DOHH2 (cell line): ENCODE results near the gene NPIPB9.
"Not testable (repeated sequence)": the region's sequence is repeated elsewhere in the genome, so short reads cannot be mapped to it uniquely, and the experiment has no call there.

Experiments
- H3F3A ChIP-seq: fragments of 200-600 bp; sonication (generic), shearing (Covaris generic); 2 replicates; pipeline ENCODE4 v1.6.0; 2016; ENCODE audit warnings: antibody characterized with exemption, mild to moderate bottlenecking; ENCODE audit not compliant: control insufficient read depth, insufficient read depth
- H3K27ac ChIP-seq: fragments of 200-600 bp; sonication (generic); 2 replicates; pipeline ENCODE4 v1.5.1; 2014; ENCODE audit warnings: low read depth, mild to moderate bottlenecking, low read length, moderate library complexity
- H3K27me3 ChIP-seq: fragments of 200-600 bp; sonication (generic); 2 replicates; pipeline ENCODE4 v1.6.1; 2014; ENCODE audit warnings: mild to moderate bottlenecking, low read length, mixed read lengths; ENCODE audit not compliant: control insufficient read depth
- H3K36me3 ChIP-seq: fragments of 200-600 bp; sonication (generic); 2 replicates; pipeline ENCODE4 v1.6.1; 2014; ENCODE audit warnings: mild to moderate bottlenecking, low read length, moderate library complexity, mixed read lengths; ENCODE audit not compliant: control insufficient read depth
- H3K4me1 ChIP-seq: fragments of 200-600 bp; sonication (generic); 2 replicates; pipeline ENCODE4 v1.6.1; 2014; ENCODE audit warnings: mild to moderate bottlenecking, low read length, mixed read lengths; ENCODE audit not compliant: control insufficient read depth
- H3K4me2 ChIP-seq: fragments of 200-600 bp; sonication (generic); 2 replicates; pipeline ENCODE4 v1.6.0; 2014; ENCODE audit warnings: mild to moderate bottlenecking, low read length, moderate library complexity
- H3K4me3 ChIP-seq: fragments of 200-600 bp; sonication (generic); 2 replicates; pipeline ENCODE4 v1.5.1; 2014; ENCODE audit warnings: mild to moderate bottlenecking, low read length, mixed read lengths
- H3K79me2 ChIP-seq: fragments of 200-600 bp; sonication (generic); 2 replicates; pipeline ENCODE4 v1.6.1; 2014; ENCODE audit warnings: mild to moderate bottlenecking, low read length, mixed read lengths; ENCODE audit not compliant: control insufficient read depth
- H3K9me2 ChIP-seq: fragments of 200-600 bp; sonication (generic); replicated peaks from 2 replicates; pipeline ENCODE4 v1.6.1; 2014; ENCODE audit warnings: mild to moderate bottlenecking, low read length, mixed read lengths; ENCODE audit not compliant: control insufficient read depth
- H3K9me3 ChIP-seq: fragments of 200-600 bp; sonication (generic); 2 replicates; pipeline ENCODE4 v1.6.1; 2014; ENCODE audit warnings: antibody characterized with exemption, low read length, mixed read lengths; ENCODE audit not compliant: control insufficient read depth, insufficient read depth
- H4K20me1 ChIP-seq: fragments of 200-600 bp; sonication (generic); 2 replicates; pipeline ENCODE4 v1.6.0; 2014; ENCODE audit warnings: low read depth, mild to moderate bottlenecking, antibody characterized with exemption, low read length, moderate library complexity; ENCODE audit not compliant: control insufficient read depth, insufficient read depth
- CTCF ChIP-seq: fragments of 200-600 bp; sonication (generic); IDR thresholded peaks from one replicate; pipeline ENCODE4 v1.5.1; 2014; ENCODE audit warnings: antibody characterized with exemption, mild to moderate bottlenecking, low read depth, low read length; ENCODE audit not compliant: poor library complexity, severe bottlenecking
- EZH2phosphoT487 ChIP-seq: fragments of 200-600 bp; sonication (generic); IDR thresholded peaks from 2 replicates; pipeline ENCODE4 v1.6.1; 2017; ENCODE audit warnings: borderline replicate concordance, mild to moderate bottlenecking, antibody characterized with exemption, low read length, moderate library complexity, mixed read lengths

NPIPB9 gene

DNA sequence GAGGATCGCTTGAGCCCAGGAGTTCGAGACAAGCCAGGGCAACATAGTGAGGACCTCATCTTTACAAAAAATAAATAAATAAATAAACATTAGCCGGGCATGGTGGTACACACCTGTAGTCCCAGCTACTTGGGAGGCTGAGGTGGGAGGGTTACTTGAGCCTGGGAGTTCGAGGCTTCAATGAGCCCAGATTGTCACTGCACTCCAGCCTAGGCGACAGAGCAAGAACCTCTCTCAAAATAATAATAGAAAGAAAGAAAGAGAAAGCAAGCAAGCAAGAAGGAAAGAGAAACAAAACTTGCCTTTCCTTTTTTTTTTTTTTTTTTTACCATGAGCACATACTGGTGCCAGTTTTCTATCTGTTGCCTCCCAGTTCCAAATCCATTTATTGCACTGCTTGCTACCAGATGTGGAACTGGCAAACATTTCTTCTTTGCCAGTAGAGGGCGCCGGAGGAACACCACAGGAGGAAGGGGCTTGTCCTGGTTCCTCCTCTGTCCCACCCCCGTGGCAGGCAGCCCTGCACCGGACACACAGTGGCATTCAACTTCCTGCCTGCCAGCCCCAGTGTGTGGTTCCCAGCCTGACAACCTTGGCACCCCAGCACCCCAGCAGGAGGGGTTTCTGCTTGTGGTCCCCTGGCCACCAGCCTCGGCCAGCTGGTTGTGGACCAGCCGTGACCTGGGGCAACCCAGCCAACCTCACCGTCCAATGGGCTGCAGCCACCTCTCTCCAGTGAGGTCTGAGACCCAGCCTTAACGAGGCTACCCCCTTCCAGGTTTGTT, 50.8 kb downstream of the NPIPB9 start:
- not testable (repeated sequence) for H3K9me2 ChIP-seq, H3K79me2 ChIP-seq, H4K20me1 ChIP-seq, H3K36me3 ChIP-seq, H3K27me3 ChIP-seq, H3F3A ChIP-seq, H3K4me1 ChIP-seq, H3K27ac ChIP-seq, H3K9me3 ChIP-seq
- peak overlapping the region; percentile 40 for H3K4me2 ChIP-seq
- H3K4me3 ChIP-seq = peak overlapping the region; percentile 30; the same call in 1 of the 2 replicates
- peak; percentile 24 for TF ChIP-seq CTCF

GRCh38 chr16:28807445-28808120, 56.0 kb downstream of the NPIPB9 start:
- H3F3A ChIP-seq = not testable (repeated sequence)

DNA sequence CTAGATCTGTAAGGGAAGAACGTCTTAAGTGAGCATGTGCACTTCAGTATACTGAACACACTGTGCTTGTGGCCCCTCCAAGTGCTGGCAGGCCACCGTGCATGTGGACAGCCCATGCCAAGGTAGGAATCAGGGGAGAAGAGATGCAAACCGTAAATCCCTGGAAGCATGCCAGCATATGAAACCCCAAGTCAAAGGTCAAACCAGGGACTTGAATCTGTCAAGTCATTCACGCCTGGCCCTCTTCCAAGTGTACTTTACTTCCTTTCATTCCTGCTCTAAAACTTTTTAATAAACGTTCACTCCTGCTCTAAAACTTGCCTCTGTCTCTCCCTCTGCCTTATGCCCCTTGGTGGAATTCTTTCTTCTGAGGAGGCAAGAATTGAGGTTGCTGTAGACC, 68.4 kb downstream of the NPIPB9 start:
- TF ChIP-seq EZH2phosphoT487 = no peak
- TF ChIP-seq CTCF = no peak
- peaks cover 27% of the 10 kb centered on the region for H3K36me3 ChIP-seq
- no peaks in the 10 kb centered on the region for H3K27me3 ChIP-seq
- no peaks in the 10 kb centered on the region for H3F3A ChIP-seq
- H3K27ac ChIP-seq = no peak overlapping the region
- peaks cover 12% of the 10 kb centered on the region for H3K4me1 ChIP-seq
- no peaks in the 10 kb centered on the region for H3K9me2 ChIP-seq
- H4K20me1 ChIP-seq = peaks cover 6% of the 10 kb centered on the region
- no peak overlapping the region for H3K4me2 ChIP-seq
- H3K9me3 ChIP-seq = no peaks in the 10 kb centered on the region
- H3K4me3 ChIP-seq = no peak overlapping the region
- H3K79me2 ChIP-seq = peaks cover 33% of the 10 kb centered on the region

More at GRCh38 chr16:28807445-28808120, 56.0 kb downstream of the NPIPB9 start:
- H3K27me3 ChIP-seq, H3K79me2 ChIP-seq, H4K20me1 ChIP-seq, H3K27ac ChIP-seq, H3K36me3 ChIP-seq, H3K9me2 ChIP-seq, H3K4me3 ChIP-seq, H3K4me2 ChIP-seq, H3K4me1 ChIP-seq, H3K9me3 ChIP-seq: not testable (repeated sequence)

DNA sequence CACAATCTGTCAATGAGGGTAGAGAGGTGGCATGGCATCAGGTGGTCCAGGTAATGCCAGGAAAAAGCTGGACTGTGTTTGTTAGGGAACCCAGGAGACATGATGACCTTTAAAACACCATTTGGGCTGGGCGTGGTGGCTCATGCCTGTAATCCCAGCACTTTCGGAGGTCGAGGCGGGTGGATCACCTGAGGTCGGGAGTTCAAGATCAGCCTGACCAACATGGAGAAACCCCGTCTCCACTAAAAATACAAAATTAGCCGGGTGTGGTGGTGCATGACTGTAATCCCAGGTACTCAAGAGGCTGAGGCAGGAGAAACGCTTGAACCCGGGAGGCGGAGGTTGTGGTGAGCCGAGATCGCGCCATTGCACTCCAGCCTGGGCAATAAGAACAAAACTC, 69.0 kb downstream of the NPIPB9 start:
- H3K79me2 ChIP-seq = peaks cover 38% of the 10 kb centered on the region

More for the DNA sequence above, 69.0 kb downstream of the NPIPB9 start:
- not testable (repeated sequence) for H3K4me2 ChIP-seq, H3K4me3 ChIP-seq, H3K9me2 ChIP-seq, H3K9me3 ChIP-seq, H3K27ac ChIP-seq, H3K27me3 ChIP-seq, H3F3A ChIP-seq
- peaks cover 17% of the 10 kb centered on the region for H3K4me1 ChIP-seq
- H3K36me3 ChIP-seq = peaks cover 32% of the 10 kb centered on the region
- H4K20me1 ChIP-seq = peaks cover 12% of the 10 kb centered on the region
